ENCODE results near the gene CBX2.
A peak's percentile ranks its signal among the peaks of the same experiment; 100 is the strongest.

CBX2 gene

DNA sequence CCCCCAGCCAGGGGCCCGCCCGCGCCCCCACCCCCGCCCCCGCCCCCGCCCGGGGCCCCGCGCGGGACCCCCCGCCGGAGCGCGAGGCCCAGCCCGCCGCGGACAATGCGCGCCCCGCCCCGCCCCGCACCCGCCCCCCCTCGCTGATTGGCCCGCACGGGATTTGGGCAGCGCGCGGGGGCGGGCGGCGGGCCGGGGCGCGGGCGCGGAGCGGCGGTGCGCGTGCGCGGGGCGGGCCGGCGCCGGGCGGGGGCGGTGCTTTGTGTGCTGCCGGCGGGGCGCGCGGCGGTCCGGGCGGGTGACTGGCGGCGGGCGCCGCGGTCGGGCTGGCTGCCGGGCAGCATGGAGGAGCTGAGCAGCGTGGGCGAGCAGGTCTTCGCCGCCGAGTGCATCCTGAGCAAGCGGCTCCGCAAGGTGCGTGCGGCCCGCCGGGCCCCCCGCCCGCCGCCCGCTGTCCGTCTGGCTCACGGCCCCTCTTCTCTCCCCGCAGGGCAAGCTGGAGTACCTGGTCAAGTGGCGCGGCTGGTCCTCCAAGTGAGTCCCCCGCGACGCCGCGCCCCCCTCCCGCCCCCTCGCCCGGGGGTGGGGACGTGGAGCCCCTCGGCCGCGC, at the start of gene CBX2:
Gene CBX2, plus strand, starts transcription at position 255 of the 610 bp plus-strand sequence. Its CDS starts 88 bp downstream, at position 343.
- peak; percentile 57 to 75 for DNase-seq (ENCODE audit: low read depth in 2 of 2)

DNA sequence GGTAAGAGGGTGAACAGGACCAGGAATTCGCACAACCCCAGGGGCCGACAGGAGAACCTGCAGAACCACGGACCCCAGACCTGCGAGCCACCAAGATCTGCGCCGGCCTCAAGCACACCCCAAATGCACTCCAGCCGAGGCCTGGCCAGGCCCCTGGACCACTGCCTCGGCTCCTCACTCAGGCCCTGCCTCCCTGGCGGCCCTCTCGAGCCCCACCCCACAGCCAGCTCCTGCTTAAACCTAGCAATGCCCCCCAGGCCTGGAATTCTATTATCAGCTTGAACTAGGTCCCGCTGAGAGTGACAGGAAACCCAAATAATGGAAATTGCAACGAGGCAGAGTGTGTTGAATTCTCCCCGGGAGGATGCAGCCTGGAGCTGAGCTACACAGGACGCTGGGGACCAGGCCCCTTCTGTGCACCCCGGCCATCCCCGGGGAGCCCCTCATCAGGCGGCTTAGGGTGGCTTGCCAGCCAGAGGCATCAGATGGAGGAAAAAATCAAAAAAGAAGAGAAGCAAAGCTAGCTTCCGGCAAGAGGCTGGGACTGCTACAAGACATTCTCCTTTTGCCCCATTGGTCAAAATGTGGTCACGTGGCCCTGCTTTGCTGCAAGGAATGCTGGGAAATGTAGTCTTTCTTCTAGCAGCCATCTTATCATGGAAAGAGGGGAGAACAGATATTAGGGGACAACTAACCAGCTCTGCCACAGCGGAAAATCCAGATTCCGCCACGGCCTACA, 49.6 kb upstream of the CBX2 start:
- DNase-seq (ENCODE audit: low read depth in 2 of 2) = peak; percentile 49 to 64

GRCh38 chr17:79728908-79729471, 49.0 kb upstream of the CBX2 start:
- no peak for DNase-seq (ENCODE audit: low read depth in 2 of 2)

DNA sequence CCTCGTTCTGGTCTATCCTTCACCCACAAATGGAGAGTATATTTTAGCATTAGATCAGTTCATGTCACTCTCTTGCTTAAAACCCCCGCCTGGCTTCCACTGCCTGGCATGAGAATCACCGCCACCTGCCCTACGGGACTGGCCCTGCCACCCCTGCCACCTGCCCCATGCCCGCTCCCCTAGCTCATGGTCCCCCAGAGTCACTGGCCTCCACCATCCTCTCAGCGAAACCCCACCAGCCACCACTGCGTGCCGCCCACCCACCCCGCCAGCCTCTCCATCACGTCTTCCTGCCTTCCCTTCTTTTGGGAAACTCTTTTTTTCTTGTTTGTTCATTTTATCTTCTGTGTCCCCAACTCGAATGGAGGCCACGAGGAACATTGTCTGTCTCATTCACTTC, 48.2 kb upstream of the CBX2 start:
- DNase-seq (ENCODE audit: low read depth in 2 of 2) = no peak

DNA sequence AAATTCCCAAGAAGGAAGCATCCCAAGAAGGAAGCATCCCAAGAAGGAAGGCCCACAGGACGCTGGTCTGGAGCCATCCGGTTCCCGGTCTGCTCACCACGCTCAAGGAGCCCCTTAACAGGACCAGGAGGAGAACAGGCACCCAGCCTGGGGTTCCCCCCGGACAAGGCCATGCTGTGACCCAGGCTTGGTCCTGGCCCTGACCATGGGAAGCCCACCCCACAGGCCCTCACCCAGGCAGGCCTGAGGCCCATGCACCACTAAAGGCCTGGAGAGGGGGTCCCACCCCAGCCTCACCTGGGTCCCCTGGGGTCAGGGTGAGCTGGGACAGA, 47.5 kb upstream of the CBX2 start:
- DNase-seq (ENCODE audit: low read depth in 2 of 2) = no peak

DNA sequence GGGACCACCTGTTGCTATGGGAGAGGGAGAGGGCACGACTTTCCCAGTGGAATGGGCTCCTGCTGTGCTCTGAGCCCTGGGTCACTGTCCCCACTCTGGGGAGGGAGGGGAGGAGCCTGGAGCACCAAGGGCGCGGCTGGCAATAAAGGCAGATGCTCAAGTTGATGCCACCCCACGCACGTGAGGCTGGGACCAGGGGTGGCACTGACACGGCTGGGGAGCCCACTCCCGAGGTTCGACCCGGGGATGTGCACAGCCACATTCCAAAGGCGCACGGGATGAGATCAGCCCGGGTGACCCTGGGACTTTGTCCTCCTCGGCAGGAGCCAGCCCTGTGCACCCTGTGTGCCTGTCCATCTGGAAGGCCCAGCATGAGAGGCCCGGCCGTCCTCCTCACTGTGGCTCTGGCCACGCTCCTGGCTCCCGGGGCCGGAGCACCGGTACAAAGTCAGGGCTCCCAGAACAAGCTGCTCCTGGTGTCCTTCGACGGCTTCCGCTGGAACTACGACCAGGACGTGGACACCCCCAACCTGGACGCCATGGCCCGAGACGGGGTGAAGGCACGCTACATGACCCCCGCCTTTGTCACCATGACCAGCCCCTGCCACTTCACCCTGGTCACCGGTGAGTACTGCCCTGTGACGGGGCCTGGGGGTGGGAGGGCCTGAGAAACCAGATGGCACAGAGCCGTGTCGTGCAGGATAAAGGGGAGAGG, 47.0 kb upstream of the CBX2 start, which contains the start of gene ENPP7:
Gene ENPP7, plus strand, starts transcription at position 175 of the 715 bp plus-strand sequence. Its CDS starts 197 bp downstream, at position 372.
- no peak for DNase-seq (ENCODE audit: low read depth in 2 of 2)

DNA sequence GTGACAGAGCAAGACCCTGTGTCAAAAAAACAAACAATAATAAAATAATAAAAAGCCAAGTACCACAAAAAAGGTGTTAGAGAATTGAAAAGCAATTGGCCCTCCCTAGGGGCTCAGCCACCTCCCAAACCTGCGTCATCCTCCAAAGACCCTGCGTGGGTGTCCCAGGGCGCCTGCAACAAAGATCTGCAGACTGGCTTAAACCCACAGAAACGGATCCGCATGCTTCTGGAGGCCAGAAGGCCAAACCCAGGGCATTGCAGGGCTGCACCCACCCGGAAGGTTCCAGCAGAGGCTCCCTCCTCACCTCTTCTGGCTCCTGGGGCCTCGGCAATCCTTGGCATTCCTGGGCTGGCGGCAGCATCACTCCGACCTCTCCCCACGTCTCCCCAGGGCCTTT, 45.7 kb upstream of the CBX2 start:
- DNase-seq (ENCODE audit: low read depth in 2 of 2) = no peak

GRCh38 chr17:79732804-79733691, 44.9 kb upstream of the CBX2 start:
- DNase-seq (ENCODE audit: low read depth in 2 of 2) = no peak

- no peak for DNase-seq (ENCODE audit: low read depth in 2 of 2)
Measured at GRCh38 chr17:79733692-79734070, 44.3 kb upstream of the CBX2 start.

DNA sequence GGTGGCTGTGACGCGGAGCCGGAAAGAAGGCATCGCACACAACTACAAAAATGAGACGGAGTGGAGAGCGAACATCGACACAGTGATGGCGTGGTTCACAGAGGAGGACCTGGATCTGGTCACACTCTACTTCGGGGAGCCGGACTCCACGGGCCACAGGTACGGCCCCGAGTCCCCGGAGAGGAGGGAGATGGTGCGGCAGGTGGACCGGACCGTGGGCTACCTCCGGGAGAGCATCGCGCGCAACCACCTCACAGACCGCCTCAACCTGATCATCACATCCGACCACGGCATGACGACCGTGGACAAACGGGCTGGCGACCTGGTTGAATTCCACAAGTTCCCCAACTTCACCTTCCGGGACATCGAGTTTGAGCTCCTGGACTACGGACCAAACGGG, 42.9 kb upstream of the CBX2 start:
- DNase-seq (ENCODE audit: low read depth in 2 of 2) = no peak

DNA sequence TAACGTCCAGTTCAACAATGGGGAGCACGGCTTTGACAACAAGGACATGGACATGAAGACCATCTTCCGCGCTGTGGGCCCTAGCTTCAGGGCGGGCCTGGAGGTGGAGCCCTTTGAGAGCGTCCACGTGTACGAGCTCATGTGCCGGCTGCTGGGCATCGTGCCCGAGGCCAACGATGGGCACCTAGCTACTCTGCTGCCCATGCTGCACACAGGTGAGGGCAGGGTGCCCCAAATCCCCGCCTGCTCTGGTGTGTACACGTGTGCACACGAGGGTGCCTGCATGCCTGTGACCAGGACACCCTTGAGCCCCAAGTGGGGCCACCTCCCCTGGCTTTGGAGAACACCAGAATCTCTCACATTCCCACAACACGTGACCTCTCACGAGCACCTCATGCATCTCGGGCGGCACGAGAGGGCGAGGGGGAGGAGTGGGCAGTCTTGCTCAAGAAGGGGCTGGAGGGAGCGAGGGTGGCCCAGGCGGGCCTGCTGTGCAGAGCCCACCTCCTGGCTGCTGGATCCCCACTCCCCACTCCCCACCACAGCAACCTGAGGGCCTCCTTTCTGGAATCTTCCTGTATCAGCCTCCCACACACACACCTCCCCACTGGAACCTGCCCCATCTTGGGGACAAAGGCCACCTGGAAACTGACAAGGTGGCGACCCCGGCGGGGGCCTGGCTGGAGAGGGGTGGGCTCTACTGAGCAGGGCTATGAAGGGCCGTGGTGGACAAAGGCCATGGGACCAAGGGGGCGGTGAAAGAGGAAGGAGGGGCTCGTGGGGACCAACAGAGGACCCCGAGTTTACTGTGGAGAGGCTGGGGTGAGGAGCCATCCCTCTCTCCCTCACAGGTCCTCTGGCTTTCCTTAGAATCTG, 40.7 kb upstream of the CBX2 start:
- DNase-seq (ENCODE audit: low read depth in 2 of 2) = no peak

- no peak for DNase-seq (ENCODE audit: low read depth in 2 of 2)
Measured at GRCh38 chr17:79737922-79738578, 39.9 kb upstream of the CBX2 start.

DNA sequence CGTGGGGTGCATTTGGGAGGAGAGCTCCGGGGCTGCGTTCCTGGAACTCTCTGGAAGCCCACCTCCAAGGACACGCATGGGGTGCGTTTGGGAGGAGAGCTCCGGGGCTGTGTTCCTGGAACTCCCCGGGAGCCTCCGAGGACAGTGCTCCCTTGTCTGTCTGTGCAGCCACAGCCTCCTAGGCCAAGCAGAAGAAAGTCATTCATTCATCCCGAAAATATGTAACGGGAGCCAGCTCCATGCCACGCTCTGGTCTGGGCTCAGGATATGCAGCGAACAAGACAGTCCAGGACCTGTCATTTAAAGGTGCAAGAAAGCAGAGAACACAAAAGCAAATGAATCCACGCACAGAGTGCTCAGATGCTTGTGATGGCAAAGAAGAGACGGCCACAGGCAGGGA, 39.3 kb upstream of the CBX2 start:
- no peak for DNase-seq (ENCODE audit: low read depth in 2 of 2)

- DNase-seq (ENCODE audit: low read depth in 2 of 2) = no peak
Measured at GRCh38 chr17:79739148-79740062, 38.5 kb upstream of the CBX2 start.

GRCh38 chr17:79740413-79740812, 37.5 kb upstream of the CBX2 start:
- DNase-seq (ENCODE audit: low read depth in 2 of 2) = no peak

GRCh38 chr17:79741401-79741750, 36.6 kb upstream of the CBX2 start:
- no peak for DNase-seq (ENCODE audit: low read depth in 2 of 2)

GRCh38 chr17:79741751-79742588, 36.0 kb upstream of the CBX2 start:
- peak; percentile 39 to 56 for DNase-seq (ENCODE audit: low read depth in 2 of 2)

GRCh38 chr17:79742589-79742918, 35.4 kb upstream of the CBX2 start:
- no peak for DNase-seq (ENCODE audit: low read depth in 2 of 2)

All from stimulated activated CD4-positive, alpha-beta T cell treated with anti-CD3 and anti-CD28 coated beads, Interleukin-1b, Interleukin-23, amount 100 ng/mL, for 1 hour (primary cell).